ENCODE results near the gene CDH4. TPM values are rescaled to one million over a fixed set of nuclear protein-coding genes. Genes with fewer than 3 reads are reported as not detected.
"Not testable (repeated sequence)": the region's sequence is repeated elsewhere in the genome, so short reads cannot be mapped to it uniquely, and the experiment has no call there.

Gene CDH4
- total RNA-seq, 1 donor from 2014 or later, result 9.2 TPM

DNA sequence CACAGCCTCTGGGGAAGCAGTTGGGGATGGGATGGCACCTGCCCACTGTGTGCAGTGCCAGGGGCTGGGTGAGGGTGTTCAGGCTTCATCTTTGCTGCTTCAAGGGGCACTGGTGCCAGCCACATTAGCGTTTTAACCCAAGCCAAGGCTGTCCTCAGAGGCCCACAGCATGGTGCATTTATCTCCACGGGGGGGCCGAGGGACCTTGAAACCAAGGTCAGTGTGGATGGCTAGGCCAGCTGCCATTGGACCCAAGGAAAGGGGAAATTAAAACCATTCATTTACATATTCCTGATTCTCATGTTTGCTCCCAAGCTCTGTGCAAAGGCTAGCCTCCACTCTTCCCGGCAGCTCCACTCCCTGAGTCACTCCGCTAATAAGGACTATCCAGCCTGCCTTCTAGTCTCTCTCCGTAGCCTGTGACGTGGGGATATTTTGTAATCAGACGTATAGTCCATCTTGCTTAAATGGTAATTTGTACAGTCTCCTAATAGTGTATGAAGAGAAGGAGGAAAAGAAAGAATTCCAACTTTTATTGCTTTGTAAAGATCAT lies 197.1 kb downstream of the CDH4 start:
- no peak for DNase-seq (ENCODE audit: extremely low read depth, low read depth, low spot score)

- no peak for DNase-seq (ENCODE audit: extremely low read depth, low read depth, low spot score)
Measured at GRCh38 chr20:61449916-61450315, 197.9 kb downstream of the CDH4 start.

GRCh38 chr20:61450549-61450948 lies 198.5 kb downstream of the CDH4 start:
- no peak for DNase-seq (ENCODE audit: extremely low read depth, low read depth, low spot score)

- no peak for DNase-seq (ENCODE audit: extremely low read depth, low read depth, low spot score)
Measured at GRCh38 chr20:61451009-61451408, 198.9 kb downstream of the CDH4 start.

DNA sequence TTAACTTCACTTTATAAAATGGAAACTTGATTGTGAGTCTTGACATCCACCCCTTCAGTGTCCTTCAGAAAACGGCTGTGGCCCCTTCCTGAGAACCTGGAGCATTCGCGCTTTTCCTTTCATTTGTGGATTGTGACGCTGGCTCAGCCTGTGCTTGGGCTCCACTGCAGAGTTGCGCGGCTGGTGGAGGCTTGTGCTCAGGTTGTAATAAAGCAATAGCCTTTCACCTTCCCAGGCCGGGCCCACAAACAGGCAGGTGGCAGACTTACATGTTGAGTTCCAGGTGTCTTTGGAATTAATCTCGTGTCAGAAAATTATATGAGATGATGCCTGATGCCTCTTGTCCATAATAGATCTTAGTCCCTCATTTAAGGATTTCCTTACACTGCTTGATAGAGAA lies 199.9 kb downstream of the CDH4 start:
- DNase-seq (ENCODE audit: extremely low read depth, low read depth, low spot score), result no peak

DNA sequence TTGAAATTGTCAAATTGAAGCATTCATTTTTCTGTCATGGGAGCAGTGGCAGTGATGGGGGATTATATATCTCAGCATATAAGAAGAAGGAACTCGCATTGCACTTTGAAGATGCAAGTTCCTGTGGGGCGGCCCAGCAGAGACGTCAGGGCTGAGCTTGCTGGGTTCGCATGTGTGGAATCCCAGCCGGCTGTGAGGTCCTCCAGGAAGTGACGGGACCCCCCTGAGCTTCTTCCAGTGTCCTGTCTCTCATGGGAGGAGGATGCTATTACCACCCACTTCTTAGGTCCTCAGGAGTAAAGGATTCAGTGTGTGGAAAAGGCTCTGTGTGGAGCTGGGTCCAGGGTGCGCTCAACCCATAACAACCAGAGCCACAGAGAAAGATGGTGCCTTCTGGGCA lies 201.2 kb downstream of the CDH4 start:
- no peak for DNase-seq (ENCODE audit: extremely low read depth, low read depth, low spot score)

DNA sequence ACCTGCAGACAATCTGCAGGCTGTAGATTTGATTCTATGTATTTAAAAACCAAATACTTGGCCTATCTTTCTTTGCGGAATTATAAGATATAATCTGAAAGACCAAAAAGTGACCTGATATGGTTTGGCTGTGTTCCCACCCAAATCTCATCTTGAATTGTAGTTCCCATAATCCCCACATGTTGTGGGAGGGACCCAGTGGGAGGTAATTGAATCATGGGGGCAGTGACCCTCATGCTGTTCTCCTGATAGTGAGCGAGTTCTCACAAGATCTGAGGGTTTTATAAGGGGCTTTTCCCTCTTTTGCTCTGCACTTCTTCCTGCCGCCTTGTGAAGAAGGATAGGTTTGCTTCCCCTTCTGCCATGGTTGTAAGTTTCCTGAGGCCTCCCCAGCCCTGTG lies 201.6 kb downstream of the CDH4 start:
- DNase-seq (ENCODE audit: extremely low read depth, low read depth, low spot score), result not testable (repeated sequence)

GRCh38 chr20:61454053-61454452 lies 202.0 kb downstream of the CDH4 start:
- DNase-seq (ENCODE audit: extremely low read depth, low read depth, low spot score), result no peak

- DNase-seq (ENCODE audit: extremely low read depth, low read depth, low spot score), result no peak
Measured at GRCh38 chr20:61455508-61456215, 203.6 kb downstream of the CDH4 start.

DNA sequence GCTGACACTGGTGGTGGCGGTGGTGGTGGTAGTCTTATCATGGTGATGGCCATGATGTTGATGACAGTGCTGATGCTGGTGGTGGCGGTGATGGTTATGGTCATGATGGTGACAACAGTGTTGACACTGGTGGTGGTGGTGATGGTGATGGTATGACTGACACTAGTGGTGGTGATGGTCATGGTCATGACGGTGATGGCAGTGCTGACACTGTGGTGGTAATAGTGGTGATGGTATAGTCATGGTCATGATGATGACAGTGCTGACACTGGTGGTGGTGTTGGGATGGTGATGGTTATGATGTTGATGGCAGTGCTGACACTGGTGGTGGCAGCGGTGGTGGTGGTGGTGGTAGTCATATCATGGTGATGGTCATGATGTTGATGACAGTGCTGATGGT lies 205.7 kb downstream of the CDH4 start:
- no peak for DNase-seq (ENCODE audit: extremely low read depth, low read depth, low spot score)

GRCh38 chr20:61458146-61458746 lies 206.2 kb downstream of the CDH4 start:
- no peak for DNase-seq (ENCODE audit: extremely low read depth, low read depth, low spot score)

- DNase-seq (ENCODE audit: extremely low read depth, low read depth, low spot score), result no peak
Measured at GRCh38 chr20:61459266-61459665, 207.2 kb downstream of the CDH4 start.

GRCh38 chr20:61459705-61460104 lies 207.6 kb downstream of the CDH4 start:
- no peak for DNase-seq (ENCODE audit: extremely low read depth, low read depth, low spot score)

- no peak for DNase-seq (ENCODE audit: extremely low read depth, low read depth, low spot score)
Measured at GRCh38 chr20:61460261-61461052, 208.4 kb downstream of the CDH4 start.

DNA sequence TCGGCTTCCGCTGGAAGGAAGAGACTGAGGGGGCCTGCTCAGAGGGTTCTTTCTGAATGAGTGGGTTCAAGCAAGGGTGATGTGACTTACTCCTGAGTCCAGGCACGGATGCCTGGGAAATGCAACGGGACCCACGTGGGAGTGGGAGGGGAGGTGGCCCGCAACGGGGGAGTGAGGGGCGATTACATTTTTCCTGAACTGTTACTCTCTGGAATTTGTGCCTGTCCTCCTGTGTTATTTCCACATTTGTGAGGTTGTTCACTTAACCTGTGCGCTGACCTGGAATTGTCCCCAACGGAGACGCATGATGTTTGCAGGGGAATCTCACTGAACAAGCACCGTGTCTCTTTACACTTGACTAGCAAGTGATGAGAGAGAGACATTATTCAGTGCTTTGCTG lies 209.4 kb downstream of the CDH4 start:
- DNase-seq (ENCODE audit: extremely low read depth, low read depth, low spot score), result no peak

GRCh38 chr20:61464307-61465303 lies 212.5 kb downstream of the CDH4 start:
- no peak for DNase-seq (ENCODE audit: extremely low read depth, low read depth, low spot score)

- DNase-seq (ENCODE audit: extremely low read depth, low read depth, low spot score), result no peak
Measured at GRCh38 chr20:61475729-61476128, 223.7 kb downstream of the CDH4 start.

DNA sequence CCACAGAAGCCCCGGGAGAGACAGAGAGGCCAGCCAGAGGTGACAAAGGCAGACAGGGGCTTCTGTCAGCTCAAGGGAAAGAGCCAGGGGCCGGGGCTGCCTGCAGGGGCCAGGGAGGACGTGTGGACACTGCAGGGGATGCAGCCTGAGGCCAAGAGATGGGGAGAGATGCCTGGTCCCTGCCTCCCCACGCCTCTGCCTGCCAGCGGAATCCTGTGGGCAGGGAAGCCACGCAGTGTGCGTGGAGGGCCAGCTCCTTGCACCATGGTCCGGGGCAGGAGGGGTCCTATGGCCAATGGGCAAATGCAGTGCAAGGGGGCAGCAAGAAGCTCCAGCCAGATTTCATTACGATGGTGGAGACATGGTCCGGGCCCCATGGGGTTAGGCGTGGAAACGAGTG lies 224.9 kb downstream of the CDH4 start:
- DNase-seq (ENCODE audit: extremely low read depth, low read depth, low spot score), result no peak

GRCh38 chr20:61477451-61477861 lies 225.4 kb downstream of the CDH4 start:
- no peak for DNase-seq (ENCODE audit: extremely low read depth, low read depth, low spot score)

DNA sequence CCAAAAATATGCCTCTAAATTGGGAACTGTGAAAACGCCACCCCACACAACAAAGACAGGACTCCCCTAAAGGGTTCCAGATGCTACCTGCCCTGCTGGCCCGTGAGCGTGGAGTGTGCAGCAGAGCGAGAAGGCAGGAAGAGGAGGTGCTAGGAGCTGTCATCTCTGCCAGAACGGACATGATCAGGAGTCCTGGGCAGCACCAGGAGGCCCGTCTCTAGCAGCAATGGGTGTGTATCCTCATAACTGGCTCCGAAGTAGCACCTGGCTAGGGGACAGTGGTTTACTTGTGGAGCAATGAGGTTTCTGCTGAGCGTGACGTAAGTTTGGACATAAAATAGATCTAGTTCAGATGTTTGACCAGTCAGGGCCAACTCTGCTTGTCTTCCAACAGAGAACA lies 226.0 kb downstream of the CDH4 start:
- DNase-seq (ENCODE audit: extremely low read depth, low read depth, low spot score), result no peak

Measured in glomerular endothelial cell (primary cell).